OCI-LY3 (cell line): ENCODE data around the gene ATP2A3.

Source experiments
- H2AFZ ChIP-seq: fragments of 200-600, 300-600 bp; shearing (Covaris generic); 2 replicates; pipeline ENCODE4 v1.6.0; 2014; ENCODE audit warnings: antibody characterized with exemption, low read depth, low read length
- H3K27ac ChIP-seq: fragments of 200-600, 300-600 bp; sonication (generic); 2 replicates; pipeline ENCODE4 v1.5.1; 2014; ENCODE audit warnings: mild to moderate bottlenecking, low read length, moderate library complexity, mixed read lengths
- H3K27me3 ChIP-seq: fragments of 200-600, 300-600 bp; sonication (generic); 2 replicates; pipeline ENCODE4 v1.6.1; 2014; ENCODE audit warnings: low read depth, low read length, mixed read lengths
- H3K36me3 ChIP-seq: fragments of 200-600, 300-600 bp; sonication (generic); replicated peaks from 2 replicates; pipeline ENCODE3; 2014; ENCODE audit warnings: low read depth, low read length, mixed read lengths
- H3K4me1 ChIP-seq: fragments of 300-600, 200-600 bp; sonication (generic); 2 replicates; pipeline ENCODE4 v1.6.1; 2014; ENCODE audit warnings: low read length, mixed read lengths
- H3K4me2 ChIP-seq: fragments of 200-600, 300-600 bp; sonication (generic); 2 replicates; pipeline ENCODE4 v1.6.1; 2014; ENCODE audit warnings: low read length, mixed read lengths
- H3K4me3 ChIP-seq: fragments of 300-600, 200-600 bp; sonication (generic); 2 replicates; pipeline ENCODE4 v1.5.1; 2014; ENCODE audit warnings: antibody characterized with exemption, mild to moderate bottlenecking, low read length, moderate library complexity
- H3K79me2 ChIP-seq: fragments of 300-600, 200-600 bp; shearing (Covaris generic); 2 replicates; pipeline ENCODE4 v1.6.1; 2014; ENCODE audit warnings: mild to moderate bottlenecking, low read length, mixed read lengths
- H3K9ac ChIP-seq: fragments of 300-600, 200-600 bp; shearing (Covaris generic); 2 replicates; pipeline ENCODE4 v1.6.0; 2014; ENCODE audit warnings: mild to moderate bottlenecking, low read length, moderate library complexity
- H3K9me3 ChIP-seq: fragments of 200-600, 300-600 bp; shearing (Covaris generic); 2 replicates; pipeline ENCODE4 v1.6.1; 2014; ENCODE audit warnings: low read length, mixed read lengths; ENCODE audit not compliant: insufficient read depth
- H4K20me1 ChIP-seq: fragments of 200-600, 300-600 bp; sonication (generic); 2 replicates; pipeline ENCODE4 v1.6.1; 2016; ENCODE audit warnings: low read length, mixed read lengths; ENCODE audit not compliant: insufficient read depth
- CTCF ChIP-seq: fragments of 200-600, 300-600 bp; sonication (generic); IDR thresholded peaks from 2 replicates; pipeline ENCODE4 v1.5.1; 2014; ENCODE audit warnings: antibody characterized with exemption, low read length, low read depth
- EZH2phosphoT487 ChIP-seq: fragments of 200-600 bp; shearing (Covaris generic); IDR thresholded peaks from 2 replicates; pipeline ENCODE4 v1.6.1; 2018; ENCODE audit warnings: antibody characterized with exemption, mixed run types, low read depth

Gene ATP2A3

GRCh38 chr17:3990386-3991127 lies 26.3 kb upstream of the ATP2A3 start:
- Histone ChIP-seq H3K36me3 (no peaks in the 10 kb centered on the region), H3K79me2 (no peaks in the 10 kb centered on the region), H3K4me1 (peaks cover 26% of the 10 kb centered on the region), H3K27me3 (no peaks in the 10 kb centered on the region; the same call in 1 of the 2 replicates), H3K27ac (no peak overlapping the region), H3K9ac (no peak overlapping the region), H4K20me1 (no peaks in the 10 kb centered on the region), H3K9me3 (no peaks in the 10 kb centered on the region), H3K4me2 (no peak overlapping the region), H2AFZ (no peak overlapping the region), H3K4me3 (no peak overlapping the region)
- no peak for TF ChIP-seq CTCF
- TF ChIP-seq EZH2phosphoT487 = no peak

- Histone ChIP-seq H3K9ac (no peak overlapping the region), H3K4me3 (no peak overlapping the region), H3K4me1 (peaks cover 24% of the 10 kb centered on the region), H3K27ac (no peak overlapping the region), H3K79me2 (no peaks in the 10 kb centered on the region), H3K36me3 (no peaks in the 10 kb centered on the region), H3K9me3 (no peaks in the 10 kb centered on the region), H3K27me3 (no peaks in the 10 kb centered on the region; the same call in 1 of the 2 replicates), H2AFZ (no peak overlapping the region), H3K4me2 (no peak overlapping the region), H4K20me1 (no peaks in the 10 kb centered on the region)
- TF ChIP-seq EZH2phosphoT487 (no peak), CTCF (no peak)
Observed at GRCh38 chr17:3989041-3989886, 25.0 kb upstream of the ATP2A3 start.

GRCh38 chr17:3988297-3989040 lies 24.2 kb upstream of the ATP2A3 start:
- Histone ChIP-seq H3K4me2 (no peak overlapping the region), H2AFZ (no peak overlapping the region), H3K27me3 (no peaks in the 10 kb centered on the region; the same call in 1 of the 2 replicates), H3K4me3 (no peak overlapping the region), H3K4me1 (peaks cover 16% of the 10 kb centered on the region), H3K9ac (no peak overlapping the region), H4K20me1 (no peaks in the 10 kb centered on the region), H3K9me3 (no peaks in the 10 kb centered on the region), H3K79me2 (no peaks in the 10 kb centered on the region), H3K36me3 (no peaks in the 10 kb centered on the region), H3K27ac (no peak overlapping the region)
- TF ChIP-seq CTCF (no peak), EZH2phosphoT487 (no peak)

GRCh38 chr17:3986939-3987335 lies 22.7 kb upstream of the ATP2A3 start:
- no peak overlapping the region for H3K9ac ChIP-seq
- peak overlapping the region; percentile 37 for H3K4me2 ChIP-seq
- no peaks in the 10 kb centered on the region for H3K79me2 ChIP-seq
- H3K27me3 ChIP-seq = no peaks in the 10 kb centered on the region; the same call in 1 of the 2 replicates
- no peak overlapping the region for H3K4me3 ChIP-seq
- no peaks in the 10 kb centered on the region for H4K20me1 ChIP-seq
- H3K4me1 ChIP-seq = peaks cover 12% of the 10 kb centered on the region
- H3K36me3 ChIP-seq = no peaks in the 10 kb centered on the region
- H3K9me3 ChIP-seq = no peaks in the 10 kb centered on the region
- no peak overlapping the region for H2AFZ ChIP-seq
- TF ChIP-seq CTCF (no peak), EZH2phosphoT487 (no peak)
- H3K27ac ChIP-seq = no peak overlapping the region
